ENCODE data around the gene IL26.

IL26 gene

DNA sequence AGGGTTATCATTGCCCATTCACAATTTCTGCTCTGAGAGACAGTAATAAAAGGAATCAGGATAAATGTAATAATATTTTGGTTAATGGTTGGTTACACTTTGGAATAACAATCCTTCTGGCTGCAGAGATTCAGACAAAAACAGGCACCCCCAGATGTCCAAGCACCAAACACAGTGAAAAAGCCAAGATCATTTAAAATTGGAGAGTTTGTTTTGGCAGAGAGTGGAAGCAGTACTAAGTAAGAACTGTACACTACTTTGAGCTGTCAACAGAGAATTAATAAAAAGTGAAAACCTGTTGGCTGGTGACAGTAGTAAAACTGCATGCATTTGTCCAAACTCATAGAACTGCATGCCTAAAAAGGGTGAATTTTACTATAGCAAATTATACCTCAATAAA is 43.4 kb upstream of the IL26 start:
- Mint-ChIP-seq H3K4me3 (no peak overlapping the region), H3K4me1 (peaks cover 33% of the 10 kb centered on the region), H3K36me3 (ENCODE audit: low read depth) (no peaks in the 10 kb centered on the region), H3K27me3 (ENCODE audit: low read depth) (no peaks in the 10 kb centered on the region), H3K9me3 (no peaks in the 10 kb centered on the region), H3K27ac (peak overlapping the region; percentile 32 to 45 (median 40))
- TF ChIP-seq, protein P1, sequence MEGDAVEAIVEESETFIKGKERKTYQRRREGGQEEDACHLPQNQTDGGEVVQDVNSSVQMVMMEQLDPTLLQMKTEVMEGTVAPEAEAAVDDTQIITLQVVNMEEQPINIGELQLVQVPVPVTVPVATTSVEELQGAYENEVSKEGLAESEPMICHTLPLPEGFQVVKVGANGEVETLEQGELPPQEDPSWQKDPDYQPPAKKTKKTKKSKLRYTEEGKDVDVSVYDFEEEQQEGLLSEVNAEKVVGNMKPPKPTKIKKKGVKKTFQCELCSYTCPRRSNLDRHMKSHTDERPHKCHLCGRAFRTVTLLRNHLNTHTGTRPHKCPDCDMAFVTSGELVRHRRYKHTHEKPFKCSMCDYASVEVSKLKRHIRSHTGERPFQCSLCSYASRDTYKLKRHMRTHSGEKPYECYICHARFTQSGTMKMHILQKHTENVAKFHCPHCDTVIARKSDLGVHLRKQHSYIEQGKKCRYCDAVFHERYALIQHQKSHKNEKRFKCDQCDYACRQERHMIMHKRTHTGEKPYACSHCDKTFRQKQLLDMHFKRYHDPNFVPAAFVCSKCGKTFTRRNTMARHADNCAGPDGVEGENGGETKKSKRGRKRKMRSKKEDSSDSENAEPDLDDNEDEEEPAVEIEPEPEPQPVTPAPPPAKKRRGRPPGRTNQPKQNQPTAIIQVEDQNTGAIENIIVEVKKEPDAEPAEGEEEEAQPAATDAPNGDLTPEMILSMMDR (IDR thresholded peaks at IDR 0.05; ENCODE audit: unreplicated experiment in 3 of 3), result no peak

DNA sequence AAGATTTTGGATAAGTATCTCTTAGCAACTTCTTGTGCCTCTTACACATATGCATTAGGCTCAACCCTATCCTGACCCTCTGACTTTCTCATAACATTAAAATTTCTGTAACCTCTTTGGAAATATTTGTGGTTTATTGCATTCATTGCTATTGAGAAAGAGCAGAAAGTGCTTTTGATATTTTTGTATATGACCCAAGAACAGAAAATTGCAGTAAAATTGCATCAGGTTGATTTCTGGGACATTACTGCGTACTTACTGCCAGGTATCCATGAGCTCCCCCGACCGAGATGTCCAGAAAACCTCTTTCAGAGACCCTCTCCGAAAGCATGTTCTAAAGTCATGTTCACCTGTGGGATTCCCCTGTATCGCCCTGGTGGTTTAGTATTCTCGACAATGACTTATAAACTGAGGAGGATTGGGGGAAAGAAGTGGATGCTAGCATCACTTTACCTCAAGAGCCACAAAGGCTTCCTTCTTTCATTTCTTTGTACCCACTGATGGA is 42.3 kb upstream of the IL26 start:
- no peaks in the 10 kb centered on the region for H3K36me3 Mint-ChIP-seq (ENCODE audit: low read depth)
- TF ChIP-seq, protein P1 (IDR thresholded peaks at IDR 0.05; ENCODE audit: unreplicated experiment in 3 of 3), result no peak
- H3K9me3 Mint-ChIP-seq, result no peaks in the 10 kb centered on the region
- peaks cover 33% of the 10 kb centered on the region for H3K4me1 Mint-ChIP-seq
- no peak overlapping the region for H3K27ac Mint-ChIP-seq
- no peaks in the 10 kb centered on the region for H3K27me3 Mint-ChIP-seq (ENCODE audit: low read depth)
- no peak overlapping the region for H3K4me3 Mint-ChIP-seq

DNA sequence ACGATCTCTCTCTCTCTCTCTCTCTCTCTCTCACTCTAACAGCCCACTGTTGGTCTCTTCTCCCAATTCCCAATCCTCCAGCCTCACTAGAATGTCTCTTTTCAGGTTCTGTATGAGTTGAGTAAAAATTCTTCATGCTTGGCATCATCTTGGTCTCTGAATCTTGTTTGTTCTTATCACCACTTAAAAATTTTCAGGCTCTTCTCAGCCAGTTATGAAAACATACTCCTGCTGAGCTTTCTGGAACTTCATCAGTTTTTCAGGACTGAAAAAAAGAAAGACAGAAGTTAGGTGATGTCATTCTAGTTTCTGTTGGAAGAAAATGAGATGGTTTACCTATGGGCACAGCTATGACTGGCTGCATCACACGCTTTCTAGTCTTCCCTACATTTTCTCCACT is 39.2 kb upstream of the IL26 start:
- H3K27me3 Mint-ChIP-seq (ENCODE audit: low read depth), result no peaks in the 10 kb centered on the region
- H3K9me3 Mint-ChIP-seq, result no peaks in the 10 kb centered on the region
- peak overlapping the region in 2 of 3 experiments; percentile 58 to 67 for H3K27ac Mint-ChIP-seq
- H3K36me3 Mint-ChIP-seq (ENCODE audit: low read depth), result no peaks in the 10 kb centered on the region
- H3K4me1 Mint-ChIP-seq, result peaks cover 26% of the 10 kb centered on the region
- H3K4me3 Mint-ChIP-seq, result no peak overlapping the region
- TF ChIP-seq, protein P1 (IDR thresholded peaks at IDR 0.05; ENCODE audit: unreplicated experiment in 3 of 3), result no peak

DNA sequence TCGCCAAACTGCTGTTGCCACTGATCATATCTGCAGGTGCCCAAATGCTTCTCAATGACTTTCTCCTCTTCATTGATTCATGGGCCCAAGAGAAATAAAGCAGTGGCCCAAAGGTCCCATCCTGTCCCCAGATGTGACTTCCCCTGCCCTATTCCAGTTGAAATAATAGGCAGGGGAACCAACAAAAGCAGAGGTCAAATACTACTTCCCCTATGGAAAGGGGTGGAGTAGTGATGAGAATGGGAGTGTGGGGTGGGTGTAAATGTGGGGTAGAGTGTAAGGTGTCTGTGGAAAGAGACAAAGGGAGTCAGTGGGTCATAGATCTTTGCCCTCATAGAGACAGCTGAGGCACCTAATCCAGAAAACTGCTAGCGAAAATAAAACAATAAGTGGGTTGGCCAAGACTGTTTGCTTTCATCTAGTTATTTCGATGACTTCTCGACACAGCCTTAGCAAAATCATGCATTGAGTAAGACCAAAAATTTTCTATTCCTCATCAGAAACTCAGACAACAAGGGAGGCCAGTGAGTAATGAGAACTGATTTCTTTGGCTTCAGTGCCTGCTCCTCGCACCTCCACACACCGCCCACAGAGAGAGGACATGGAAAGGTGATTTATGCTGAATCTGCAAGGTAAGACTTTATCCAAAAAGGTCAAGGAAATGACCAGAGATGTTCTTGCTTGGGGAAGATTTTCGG is 38.7 kb upstream of the IL26 start:
- TF ChIP-seq, protein P1 (IDR thresholded peaks at IDR 0.05; ENCODE audit: unreplicated experiment in 3 of 3), result no peak
- no peak overlapping the region for H3K4me3 Mint-ChIP-seq
- no peaks in the 10 kb centered on the region for H3K27me3 Mint-ChIP-seq (ENCODE audit: low read depth)
- no peaks in the 10 kb centered on the region for H3K36me3 Mint-ChIP-seq (ENCODE audit: low read depth)
- peak overlapping the region in 2 of 3 experiments; percentile 58 to 67 for H3K27ac Mint-ChIP-seq
- peaks cover 21% of the 10 kb centered on the region for H3K4me1 Mint-ChIP-seq
- H3K9me3 Mint-ChIP-seq, result no peaks in the 10 kb centered on the region

DNA sequence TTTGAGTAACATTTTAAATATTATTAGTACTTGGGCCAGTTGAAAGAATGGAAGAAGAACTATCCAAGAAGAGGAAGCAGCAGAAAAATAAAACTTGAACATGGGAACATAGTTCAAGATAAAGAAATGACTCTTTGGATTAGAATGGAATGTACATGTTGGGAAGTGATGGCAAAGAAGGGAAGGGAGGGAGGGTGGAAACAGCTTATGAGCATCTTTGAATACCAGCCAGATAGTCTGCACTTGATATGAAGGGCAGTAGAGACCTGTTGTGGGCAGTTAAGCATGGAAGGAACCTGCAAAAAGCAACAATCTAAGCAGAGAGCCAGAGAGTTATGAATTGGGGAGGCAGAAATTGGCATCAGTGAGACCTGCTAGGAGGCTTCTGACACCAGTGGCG is 37.8 kb upstream of the IL26 start:
- peaks cover 11% of the 10 kb centered on the region for H3K4me1 Mint-ChIP-seq
- TF ChIP-seq, protein P1 (IDR thresholded peaks at IDR 0.05; ENCODE audit: unreplicated experiment in 3 of 3), result no peak
- H3K27me3 Mint-ChIP-seq (ENCODE audit: low read depth), result no peaks in the 10 kb centered on the region
- no peak overlapping the region for H3K4me3 Mint-ChIP-seq
- H3K36me3 Mint-ChIP-seq (ENCODE audit: low read depth), result no peaks in the 10 kb centered on the region
- no peaks in the 10 kb centered on the region for H3K9me3 Mint-ChIP-seq
- H3K27ac Mint-ChIP-seq, result no peak overlapping the region

DNA sequence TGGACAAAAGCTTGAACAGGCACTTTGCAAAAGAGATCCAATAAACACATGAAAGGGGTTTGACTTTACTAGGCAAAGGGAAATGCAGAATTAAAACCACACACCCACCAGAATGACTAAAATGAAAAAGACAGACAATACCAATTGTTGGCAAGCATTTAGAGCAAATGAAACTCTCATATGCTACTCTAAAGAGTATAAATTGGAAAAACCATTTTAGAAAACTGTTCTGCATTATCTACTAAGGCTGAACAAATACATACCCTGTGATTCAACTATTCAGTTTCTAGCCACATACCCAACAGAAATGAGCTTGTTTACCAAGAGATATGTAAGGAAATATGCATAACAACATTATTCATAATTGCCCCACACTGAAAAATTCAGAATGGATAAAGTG is 36.3 kb upstream of the IL26 start:
- TF ChIP-seq, protein P1 (IDR thresholded peaks at IDR 0.05; ENCODE audit: unreplicated experiment in 3 of 3), result no peak
- Mint-ChIP-seq H3K4me1 (peaks cover 10% of the 10 kb centered on the region), H3K9me3 (no peaks in the 10 kb centered on the region), H3K27me3 (ENCODE audit: low read depth) (no peaks in the 10 kb centered on the region), H3K36me3 (ENCODE audit: low read depth) (no peaks in the 10 kb centered on the region), H3K27ac (no peak overlapping the region), H3K4me3 (no peak overlapping the region)

Measured in nephron (organoid).